Stimulated activated CD4-positive, alpha-beta T cell treated with anti-CD3 and anti-CD28 coated beads, Interleukin-1b, Interleukin-23, amount 100 ng/mL, for 48 hours (primary cell): ENCODE data around the gene DPP6.

ENCODE experiments used
- DNase-seq: peaks from one replicate; pipeline ENCODE4 v3.0.0-alpha.2; 2020

DPP6 gene

GRCh38 chr7:154852205-154852604 lies 800.0 kb downstream of the DPP6 start:
- no peak for DNase-seq

- DNase-seq = no peak
Measured at GRCh38 chr7:154853063-154853726, 801.0 kb downstream of the DPP6 start.

- DNase-seq = no peak
Measured at GRCh38 chr7:154853727-154854095, 801.5 kb downstream of the DPP6 start.

GRCh38 chr7:154854836-154855235 lies 802.6 kb downstream of the DPP6 start:
- DNase-seq = no peak

- no peak for DNase-seq
Measured at GRCh38 chr7:154855366-154855765, 803.2 kb downstream of the DPP6 start.

- DNase-seq = no peak
Measured at GRCh38 chr7:154856733-154857132, 804.5 kb downstream of the DPP6 start.

- DNase-seq = no peak
Measured at GRCh38 chr7:154857240-154857639, 805.0 kb downstream of the DPP6 start.

- no peak for DNase-seq
Measured at GRCh38 chr7:154857728-154858681, 805.8 kb downstream of the DPP6 start.

GRCh38 chr7:154858836-154859537 lies 806.8 kb downstream of the DPP6 start:
- DNase-seq = no peak

- no peak for DNase-seq
Measured at GRCh38 chr7:154859747-154860620, 807.8 kb downstream of the DPP6 start.

- DNase-seq = no peak
Measured at GRCh38 chr7:154860621-154861375, 808.6 kb downstream of the DPP6 start.

GRCh38 chr7:154861589-154861988 lies 809.4 kb downstream of the DPP6 start:
- no peak for DNase-seq

- DNase-seq = no peak
Measured at GRCh38 chr7:154862153-154862791, 810.1 kb downstream of the DPP6 start.

GRCh38 chr7:154863766-154864522 lies 811.7 kb downstream of the DPP6 start:
- no peak for DNase-seq

- DNase-seq = no peak
Measured at GRCh38 chr7:154864523-154864891, 812.3 kb downstream of the DPP6 start.

- no peak for DNase-seq
Measured at GRCh38 chr7:154865984-154866685, 813.9 kb downstream of the DPP6 start.

GRCh38 chr7:154867068-154867467 lies 814.9 kb downstream of the DPP6 start:
- DNase-seq = no peak

GRCh38 chr7:154868921-154869320 lies 816.7 kb downstream of the DPP6 start:
- no peak for DNase-seq

- no peak for DNase-seq
Measured at GRCh38 chr7:154869436-154869835, 817.2 kb downstream of the DPP6 start.

- DNase-seq = no peak
Measured at GRCh38 chr7:154871507-154871906, 819.3 kb downstream of the DPP6 start.
